ENCODE data around the gene DDX17. TPM values are rescaled to one million over a fixed set of nuclear protein-coding genes. Genes with fewer than 3 reads are reported as not detected.

The DDX17 gene
- total and polyA plus RNA-seq, 9 of the 15 experiments (the other 6 are each of a cell fraction or from before 2014, with no cell fraction given), result 17.6 to 421 (median 189) TPM

GRCh38 chr22:38506118-38506962, at the start of gene DDX17 (continued):
- TF ChIP-seq CLOCK (CRISPR knock-in tag; IDR thresholded peaks at IDR 0.05; ENCODE audit: borderline replicate concordance) (no peak), CBX2 (IDR thresholded peaks at IDR 0.05; ENCODE audit: insufficient read depth, low read length, poor library complexity, severe bottlenecking) (no peak), CBFA2T3 (IDR thresholded peaks at IDR 0.05) (no peak), NFRKB (IDR thresholded peaks at IDR 0.05; ENCODE audit: low read depth) (peak; percentile 100), MYBL2 (IDR thresholded peaks at IDR 0.05; ENCODE audit: low read depth) (no peak), MYBL2 (CRISPR knock-in tag; IDR thresholded peaks at IDR 0.05; ENCODE audit: borderline replicate concordance) (no peak), CTCF (IDR thresholded peaks at IDR 0.05 in 2 of 3, conservative IDR thresholded peaks at IDR 0.05 in 1 of 3; ENCODE audit: insufficient read depth in 2 of 3, low read depth in 1 of 3, low read length in 3 of 3) (peak in 1 of 3 experiments; percentile 17; a peak in 1 of 6 replicates), ZNF79 (CRISPR knock-in tag; IDR thresholded peaks at IDR 0.05; ENCODE audit: low read depth) (no peak), BACH1 (tag; IDR thresholded peaks at IDR 0.05) (peak; percentile 55; the same call in 1 of the 2 replicates), DNMT1 (IDR thresholded peaks at IDR 0.05) (no peak), SNAPC5 (CRISPR knock-in tag; IDR thresholded peaks at IDR 0.05) (no peak), SRF (CRISPR knock-in tag; IDR thresholded peaks at IDR 0.05) (no peak; a peak in 1 of 4 replicates), C11orf30 (IDR thresholded peaks at IDR 0.05; ENCODE audit: low read depth) (no peak), NKRF (IDR thresholded peaks at IDR 0.05; ENCODE audit: borderline replicate concordance) (no peak), SAFB (IDR thresholded peaks at IDR 0.05; ENCODE audit: borderline replicate concordance, low read depth, low read length) (no peak), ZNF3 (CRISPR knock-in tag; IDR thresholded peaks at IDR 0.05) (no peak), ADNP (tag; IDR thresholded peaks at IDR 0.05) (no peak), RBM39 (optimal IDR thresholded peaks at IDR 0.05; ENCODE audit: low read depth, low read length) (no peak), MTA1 (IDR thresholded peaks at IDR 0.05; ENCODE audit: borderline replicate concordance) (peak; percentile 95), HOMEZ (CRISPR knock-in tag; IDR thresholded peaks at IDR 0.05) (no peak)
